Suprapubic skin (tissue), 4 donors: ENCODE measurements around the gene ARHGEF17. TPM values are rescaled to one million over a fixed set of nuclear protein-coding genes. Genes with fewer than 3 reads are reported as not detected.

Source experiments
- DNase-seq, 2 donors: peaks; one replicate each; pipeline ENCODE4 v3.0.0-alpha.2; 2019; ENCODE audit warnings: low spot score in 2 of 2
- H3K27ac ChIP-seq: fragments of 200-600 bp; sonication (generic); one replicate; pipeline ENCODE4 v1.5.1; 2019
- H3K27me3 ChIP-seq: fragments of 200-600 bp; sonication (generic); one replicate; pipeline ENCODE4 v1.5.1; 2019
- H3K36me3 ChIP-seq: fragments of 200-600 bp; sonication (generic); one replicate; pipeline ENCODE4 v1.5.1; 2019
- H3K4me1 ChIP-seq: fragments of 200-600 bp; sonication (generic); one replicate; pipeline ENCODE4 v1.5.1; 2019
- H3K4me3 ChIP-seq: fragments of 200-600 bp; sonication (generic); one replicate; pipeline ENCODE4 v1.5.1; 2019; ENCODE audit warnings: mild to moderate bottlenecking
- H3K9me3 ChIP-seq: fragments of 200-600 bp; sonication (generic); one replicate; pipeline ENCODE4 v1.5.1; 2019
- CTCF ChIP-seq, 2 donors: fragments of 200-600 bp in 1 of 2; fragments of 450-650 bp in 1 of 2; sonication (generic) in 1 of 2; IDR thresholded peaks; one replicate each; pipeline ENCODE4 v1.5.1; 2016 to 2019; ENCODE audit warnings: antibody characterized with exemption in 2 of 2, mild to moderate bottlenecking in 1 of 2, moderate library complexity in 1 of 2
- EP300 ChIP-seq: sonication (generic); formaldehyde crosslinking; IDR thresholded peaks from one replicate; pipeline ENCODE4 v1.6.1; 2017; ENCODE audit warnings: antibody characterized with exemption
- POLR2A ChIP-seq, 2 donors: fragments of 450-650 bp; IDR thresholded peaks; one replicate each; pipeline ENCODE4 v1.6.1; 2017; ENCODE audit warnings: antibody characterized with exemption in 2 of 2, mild to moderate bottlenecking in 2 of 2, moderate library complexity in 2 of 2
- POLR2AphosphoS5 ChIP-seq, 3 donors: sonication (generic); formaldehyde crosslinking; IDR thresholded peaks; one replicate each; pipeline ENCODE4 v1.6.1; 2017; ENCODE audit warnings: antibody characterized with exemption in 3 of 3
- WGBS: methylation state at CpG from one replicate; pipeline ENCODE4 v1.1.5; 2018; 5-methylcytosine and 5-hydroxymethylcytosine counted together
- total RNA-seq, 4 donors: library from RNA; depleted of rRNA; stranded (reverse); fragments of >200 nt; gene quantifications; one replicate each; pipeline ENCODE4 v1.1.0, GENCODE V29; 2016

The ARHGEF17 gene
- total RNA-seq, 4 donors from 2014 or later, result 8.3 to 25.0 (median 9.7) TPM

DNA sequence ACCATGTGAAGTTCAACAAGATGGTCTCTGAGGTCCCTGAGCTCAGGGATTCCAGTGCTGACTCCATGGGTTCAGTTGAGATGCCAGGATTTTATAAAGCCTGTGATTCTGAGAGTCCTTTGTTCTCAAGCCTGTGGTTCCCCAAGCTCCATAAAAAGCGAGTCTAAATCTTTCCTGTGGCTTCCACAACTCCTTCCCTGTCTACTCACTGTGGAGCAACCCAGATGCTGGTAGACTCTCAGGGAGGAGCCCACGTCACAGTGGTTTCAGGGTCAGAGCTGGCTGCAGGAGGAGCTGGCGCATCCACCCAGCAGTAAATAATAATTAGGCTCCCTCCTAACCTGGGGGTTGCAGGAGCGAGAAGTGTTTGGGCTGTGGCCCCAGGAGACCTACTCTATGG, 66.1 kb downstream of the ARHGEF17 start:
- no peaks in the 10 kb centered on the region for H3K36me3 ChIP-seq
- H3K9me3 ChIP-seq, result no peaks in the 10 kb centered on the region
- DNase-seq, result no peak
- no peak overlapping the region for H3K4me3 ChIP-seq
- WGBS, result 76% methylated on average over 4 of the region's 4 CpGs
- H3K4me1 ChIP-seq, result peaks cover 21% of the 10 kb centered on the region
- no peak overlapping the region for H3K27ac ChIP-seq
- H3K27me3 ChIP-seq, result no peaks in the 10 kb centered on the region
- TF ChIP-seq EP300 (no peak), POLR2AphosphoS5 (IDR thresholded peaks at IDR 0.05) (no peak), CTCF (IDR thresholded peaks at IDR 0.05) (no peak), POLR2A (IDR thresholded peaks at IDR 0.05) (no peak)

- 71% methylated on average over 5 of the region's 6 CpGs for WGBS
- Histone ChIP-seq H3K36me3 (no peaks in the 10 kb centered on the region), H3K4me1 (peaks cover 27% of the 10 kb centered on the region), H3K27ac (peak overlapping the region; percentile 83), H3K4me3 (peak overlapping the region; percentile 95), H3K27me3 (no peaks in the 10 kb centered on the region), H3K9me3 (no peaks in the 10 kb centered on the region)
- no peak for DNase-seq
- TF ChIP-seq CTCF (IDR thresholded peaks at IDR 0.05) (no peak), POLR2AphosphoS5 (IDR thresholded peaks at IDR 0.05) (no peak), POLR2A (IDR thresholded peaks at IDR 0.05) (no peak), EP300 (no peak)
Measured at GRCh38 chr11:73375830-73376159, 67.7 kb downstream of the ARHGEF17 start.

DNA sequence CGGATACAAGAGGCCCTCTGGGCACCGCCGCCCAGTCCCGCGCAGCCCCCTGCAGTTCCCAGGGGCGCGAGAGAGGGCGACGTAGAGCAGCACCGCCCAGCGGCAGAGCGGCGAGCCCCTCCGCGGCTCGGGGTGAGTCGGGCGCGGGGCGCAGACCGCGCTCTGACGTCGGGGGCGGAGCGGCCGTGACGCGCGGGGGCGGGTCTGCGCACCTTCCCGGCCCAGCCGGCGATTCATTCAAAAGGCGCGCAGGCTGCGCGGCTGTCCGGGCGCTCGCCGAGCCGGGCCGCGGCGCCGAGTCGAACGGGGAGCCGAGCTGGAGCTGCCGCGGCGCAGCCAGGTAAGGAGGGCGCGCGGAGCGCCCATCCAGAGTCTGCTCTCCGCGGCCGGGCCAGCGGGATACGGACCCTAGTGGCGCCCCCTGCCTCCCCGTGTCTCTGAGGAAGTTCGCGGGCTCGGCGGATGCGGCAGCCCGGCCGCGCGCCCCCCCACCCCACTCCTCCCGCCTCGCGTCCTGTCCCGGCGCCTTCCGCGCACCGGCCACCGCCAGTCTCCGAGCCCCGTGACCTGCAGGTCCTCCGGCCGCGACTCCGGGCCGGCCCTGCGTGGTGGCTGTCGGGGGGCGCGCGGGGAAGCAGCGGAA, 68.2 kb downstream of the ARHGEF17 start, which contains the start of gene RELT:
Gene RELT, plus strand, starts transcription at position 240 of the 643 bp plus-strand sequence. CDS start 12,738 bp downstream, outside the sequence.
- Histone ChIP-seq H3K4me3 (peak within 1 kb of the TSS; percentile 95), H3K27me3 (no peaks in the 10 kb centered on the region), H3K36me3 (no peaks in the 10 kb centered on the region), H3K4me1 (peaks cover 27% of the 10 kb centered on the region), H3K9me3 (no peaks in the 10 kb centered on the region), H3K27ac (peak within 1 kb of the TSS; percentile 83)
- TF ChIP-seq POLR2AphosphoS5 (IDR thresholded peaks at IDR 0.05) (no peak), CTCF (IDR thresholded peaks at IDR 0.05) (peak; percentile 94 to 99), POLR2A (IDR thresholded peaks at IDR 0.05) (peak; percentile 76 to 90), EP300 (no peak)
- WGBS, result no CpG with 5 or more reads among the region's 96 CpGs
- DNase-seq, result peak; percentile 87 to 91

- DNase-seq, result peak in 1 of 2 donors; percentile 79
- TF ChIP-seq CTCF (IDR thresholded peaks at IDR 0.05) (no peak), EP300 (no peak), POLR2AphosphoS5 (IDR thresholded peaks at IDR 0.05) (no peak), POLR2A (IDR thresholded peaks at IDR 0.05) (no peak)
- no peaks in the 10 kb centered on the region for H3K27me3 ChIP-seq
- peak overlapping the region; percentile 83 for H3K27ac ChIP-seq
- peak overlapping the region; percentile 95 for H3K4me3 ChIP-seq
- no peaks in the 10 kb centered on the region for H3K36me3 ChIP-seq
- H3K9me3 ChIP-seq, result no peaks in the 10 kb centered on the region
- peaks cover 34% of the 10 kb centered on the region for H3K4me1 ChIP-seq
- WGBS, result 12% methylated on average over 22 of the region's 56 CpGs
Measured at GRCh38 chr11:73376803-73377629, 68.9 kb downstream of the ARHGEF17 start.
